ENCODE data around the gene VAV2. TPM values are rescaled to one million over a fixed set of nuclear protein-coding genes. Genes with fewer than 3 reads are reported as not detected.

VAV2 gene
- total and polyA plus RNA-seq, 4 donors, result 4.9 to 26.4 (median 17.0) TPM

DNA sequence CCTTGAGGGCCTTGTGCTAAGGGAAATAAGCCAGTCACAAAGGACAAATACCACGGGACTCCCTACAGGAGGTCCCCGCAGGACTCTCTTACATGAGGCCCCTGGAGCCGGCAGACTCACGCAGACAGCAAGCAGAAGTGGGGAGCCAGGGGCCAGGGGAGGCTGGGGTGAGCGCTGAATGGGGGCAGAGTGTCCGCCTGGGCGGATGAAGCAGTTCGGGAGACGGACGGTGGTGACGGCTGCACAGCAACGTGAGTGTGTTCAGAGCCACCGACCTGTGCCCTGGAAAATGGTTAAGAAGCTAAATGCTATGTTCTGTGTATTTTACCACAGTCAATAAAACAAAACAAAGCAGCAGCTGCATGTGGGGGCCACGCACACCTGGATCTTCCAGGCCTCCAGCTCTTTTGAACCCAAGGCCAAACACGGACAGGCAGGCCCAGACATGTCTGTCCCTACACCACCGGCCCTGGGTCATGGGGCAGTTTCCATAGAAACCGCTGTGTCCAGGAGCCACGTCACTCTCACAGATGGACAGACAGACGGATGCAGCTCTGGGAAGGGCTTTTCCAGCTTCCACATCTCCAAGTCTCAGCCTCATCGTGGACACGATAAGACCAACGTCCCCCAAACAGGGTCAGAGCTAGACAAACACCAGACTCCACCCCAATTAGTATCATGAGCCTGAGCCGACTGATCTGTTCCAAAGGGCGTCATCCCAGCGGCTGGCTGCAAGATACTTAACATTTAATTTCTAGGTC lies 103.9 kb downstream of the VAV2 start:
- TF ChIP-seq NR2F2 (IDR thresholded peaks at IDR 0.05), result no peak
- TF ChIP-seq TAF1 (conservative IDR thresholded peaks at IDR 0.05), result no peak
- peak; percentile 26 for TF ChIP-seq YY1 (IDR thresholded peaks at IDR 0.05)
- no peak for TF ChIP-seq HNF4G (IDR thresholded peaks at IDR 0.05)
- TF ChIP-seq FOXA1 (IDR thresholded peaks at IDR 0.05), result no peak
- no peak for TF ChIP-seq FOXA2 (IDR thresholded peaks at IDR 0.05)
- peak in 1 of 2 donors; percentile 70 for TF ChIP-seq RXRA (IDR thresholded peaks at IDR 0.05)
- no peak for TF ChIP-seq GABPA (IDR thresholded peaks at IDR 0.05 in 1 of 2, conservative IDR thresholded peaks at IDR 0.05 in 1 of 2)
- peak; percentile 25 to 67 for TF ChIP-seq HNF4A (conservative IDR thresholded peaks at IDR 0.05)
- no peak for TF ChIP-seq RAD21 (IDR thresholded peaks at IDR 0.05)
- TF ChIP-seq, protein P1, sequence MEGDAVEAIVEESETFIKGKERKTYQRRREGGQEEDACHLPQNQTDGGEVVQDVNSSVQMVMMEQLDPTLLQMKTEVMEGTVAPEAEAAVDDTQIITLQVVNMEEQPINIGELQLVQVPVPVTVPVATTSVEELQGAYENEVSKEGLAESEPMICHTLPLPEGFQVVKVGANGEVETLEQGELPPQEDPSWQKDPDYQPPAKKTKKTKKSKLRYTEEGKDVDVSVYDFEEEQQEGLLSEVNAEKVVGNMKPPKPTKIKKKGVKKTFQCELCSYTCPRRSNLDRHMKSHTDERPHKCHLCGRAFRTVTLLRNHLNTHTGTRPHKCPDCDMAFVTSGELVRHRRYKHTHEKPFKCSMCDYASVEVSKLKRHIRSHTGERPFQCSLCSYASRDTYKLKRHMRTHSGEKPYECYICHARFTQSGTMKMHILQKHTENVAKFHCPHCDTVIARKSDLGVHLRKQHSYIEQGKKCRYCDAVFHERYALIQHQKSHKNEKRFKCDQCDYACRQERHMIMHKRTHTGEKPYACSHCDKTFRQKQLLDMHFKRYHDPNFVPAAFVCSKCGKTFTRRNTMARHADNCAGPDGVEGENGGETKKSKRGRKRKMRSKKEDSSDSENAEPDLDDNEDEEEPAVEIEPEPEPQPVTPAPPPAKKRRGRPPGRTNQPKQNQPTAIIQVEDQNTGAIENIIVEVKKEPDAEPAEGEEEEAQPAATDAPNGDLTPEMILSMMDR (IDR thresholded peaks at IDR 0.05; ENCODE audit: low read depth, low read length, missing input control), result no peak
- TF ChIP-seq JUND (IDR thresholded peaks at IDR 0.05), result no peak
- TF ChIP-seq SP1 (IDR thresholded peaks at IDR 0.05), result peak; percentile 24
- no peak for TF ChIP-seq EGR1 (IDR thresholded peaks at IDR 0.05; ENCODE audit: low read depth in 2 of 2)
- TF ChIP-seq, protein P2, sequence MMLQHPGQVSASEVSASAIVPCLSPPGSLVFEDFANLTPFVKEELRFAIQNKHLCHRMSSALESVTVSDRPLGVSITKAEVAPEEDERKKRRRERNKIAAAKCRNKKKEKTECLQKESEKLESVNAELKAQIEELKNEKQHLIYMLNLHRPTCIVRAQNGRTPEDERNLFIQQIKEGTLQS (IDR thresholded peaks at IDR 0.05), result no peak
- TF ChIP-seq, protein P3, sequence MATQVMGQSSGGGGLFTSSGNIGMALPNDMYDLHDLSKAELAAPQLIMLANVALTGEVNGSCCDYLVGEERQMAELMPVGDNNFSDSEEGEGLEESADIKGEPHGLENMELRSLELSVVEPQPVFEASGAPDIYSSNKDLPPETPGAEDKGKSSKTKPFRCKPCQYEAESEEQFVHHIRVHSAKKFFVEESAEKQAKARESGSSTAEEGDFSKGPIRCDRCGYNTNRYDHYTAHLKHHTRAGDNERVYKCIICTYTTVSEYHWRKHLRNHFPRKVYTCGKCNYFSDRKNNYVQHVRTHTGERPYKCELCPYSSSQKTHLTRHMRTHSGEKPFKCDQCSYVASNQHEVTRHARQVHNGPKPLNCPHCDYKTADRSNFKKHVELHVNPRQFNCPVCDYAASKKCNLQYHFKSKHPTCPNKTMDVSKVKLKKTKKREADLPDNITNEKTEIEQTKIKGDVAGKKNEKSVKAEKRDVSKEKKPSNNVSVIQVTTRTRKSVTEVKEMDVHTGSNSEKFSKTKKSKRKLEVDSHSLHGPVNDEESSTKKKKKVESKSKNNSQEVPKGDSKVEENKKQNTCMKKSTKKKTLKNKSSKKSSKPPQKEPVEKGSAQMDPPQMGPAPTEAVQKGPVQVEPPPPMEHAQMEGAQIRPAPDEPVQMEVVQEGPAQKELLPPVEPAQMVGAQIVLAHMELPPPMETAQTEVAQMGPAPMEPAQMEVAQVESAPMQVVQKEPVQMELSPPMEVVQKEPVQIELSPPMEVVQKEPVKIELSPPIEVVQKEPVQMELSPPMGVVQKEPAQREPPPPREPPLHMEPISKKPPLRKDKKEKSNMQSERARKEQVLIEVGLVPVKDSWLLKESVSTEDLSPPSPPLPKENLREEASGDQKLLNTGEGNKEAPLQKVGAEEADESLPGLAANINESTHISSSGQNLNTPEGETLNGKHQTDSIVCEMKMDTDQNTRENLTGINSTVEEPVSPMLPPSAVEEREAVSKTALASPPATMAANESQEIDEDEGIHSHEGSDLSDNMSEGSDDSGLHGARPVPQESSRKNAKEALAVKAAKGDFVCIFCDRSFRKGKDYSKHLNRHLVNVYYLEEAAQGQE (IDR thresholded peaks at IDR 0.05), result no peak
- TF ChIP-seq, protein P4, sequence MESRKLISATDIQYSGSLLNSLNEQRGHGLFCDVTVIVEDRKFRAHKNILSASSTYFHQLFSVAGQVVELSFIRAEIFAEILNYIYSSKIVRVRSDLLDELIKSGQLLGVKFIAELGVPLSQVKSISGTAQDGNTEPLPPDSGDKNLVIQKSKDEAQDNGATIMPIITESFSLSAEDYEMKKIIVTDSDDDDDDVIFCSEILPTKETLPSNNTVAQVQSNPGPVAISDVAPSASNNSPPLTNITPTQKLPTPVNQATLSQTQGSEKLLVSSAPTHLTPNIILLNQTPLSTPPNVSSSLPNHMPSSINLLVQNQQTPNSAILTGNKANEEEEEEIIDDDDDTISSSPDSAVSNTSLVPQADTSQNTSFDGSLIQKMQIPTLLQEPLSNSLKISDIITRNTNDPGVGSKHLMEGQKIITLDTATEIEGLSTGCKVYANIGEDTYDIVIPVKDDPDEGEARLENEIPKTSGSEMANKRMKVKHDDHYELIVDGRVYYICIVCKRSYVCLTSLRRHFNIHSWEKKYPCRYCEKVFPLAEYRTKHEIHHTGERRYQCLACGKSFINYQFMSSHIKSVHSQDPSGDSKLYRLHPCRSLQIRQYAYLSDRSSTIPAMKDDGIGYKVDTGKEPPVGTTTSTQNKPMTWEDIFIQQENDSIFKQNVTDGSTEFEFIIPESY (IDR thresholded peaks at IDR 0.05), result no peak
- TF ChIP-seq, protein P5, sequence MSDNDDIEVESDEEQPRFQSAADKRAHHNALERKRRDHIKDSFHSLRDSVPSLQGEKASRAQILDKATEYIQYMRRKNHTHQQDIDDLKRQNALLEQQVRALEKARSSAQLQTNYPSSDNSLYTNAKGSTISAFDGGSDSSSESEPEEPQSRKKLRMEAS (IDR thresholded peaks at IDR 0.05), result peak; percentile 17
- peak overlapping the region; percentile 28 to 75 for H3K9ac ChIP-seq (ENCODE audit: low read depth in 1 of 2, low read length in 2 of 2)
- H3K4me3 ChIP-seq (ENCODE audit: low read depth in 1 of 3, low read length in 3 of 3), result no peak overlapping the region
- H3K4me1 ChIP-seq (ENCODE audit: control insufficient read depth in 4 of 4, insufficient read depth in 4 of 4, low read length in 3 of 4), result peaks cover 38 to 84% (median 71%) of the 10 kb centered on the region in 4 donors
- WGBS, result 37% methylated on average over 25 of the region's 25 CpGs
- H3K27me3 ChIP-seq (ENCODE audit: control insufficient read depth in 4 of 4, insufficient read depth in 4 of 4, low read length in 3 of 4), result no peaks in the 10 kb centered on the region
- peak overlapping the region; percentile 70 to 99 for H3K27ac ChIP-seq (ENCODE audit: low read depth in 1 of 2, low read length in 2 of 2)
- DNase-seq (ENCODE audit: low spot score), result peak; percentile 44
- H3K36me3 ChIP-seq (ENCODE audit: control insufficient read depth in 4 of 4, insufficient read depth in 3 of 4, low read depth in 1 of 4, low read length in 3 of 4), result no peaks in the 10 kb centered on the region
- H3K9me3 ChIP-seq (ENCODE audit: control insufficient read depth in 4 of 4, low read length in 3 of 4), result no peaks in the 10 kb centered on the region
